SJSA1 (cell line): ENCODE results near the gene DLG2. TPM values are rescaled to one million over a fixed set of nuclear protein-coding genes. Genes with fewer than 3 reads are reported as not detected.
A peak's percentile ranks its signal among the peaks of the same experiment; 100 is the strongest.
"Not testable (repeated sequence)": the region's sequence is repeated elsewhere in the genome, so short reads cannot be mapped to it uniquely, and the experiment has no call there.

Source experiments
- DNase-seq, 2 experiments: peaks; one replicate each; pipeline ENCODE4 v3.0.0-alpha.2; 2015 to 2020; ENCODE audit warnings: low spot score in 2 of 2, low read depth in 1 of 2
- H3K27ac ChIP-seq: fragments of 250-450 bp; sonication (Bioruptor Pico); 2 replicates; pipeline ENCODE4 v1.5.1; 2020; ENCODE audit warnings: mild to moderate bottlenecking, moderate library complexity
- H3K27me3 ChIP-seq: fragments of 250-450 bp; sonication (Bioruptor Pico); replicated peaks from 2 replicates; pipeline ENCODE4 v1.5.1; 2020; ENCODE audit warnings: mild to moderate bottlenecking, moderate library complexity
- H3K36me3 ChIP-seq: fragments of 250-450 bp; sonication (Bioruptor Pico); 2 replicates; pipeline ENCODE4 v1.5.1; 2020; ENCODE audit warnings: mild to moderate bottlenecking
- H3K4me1 ChIP-seq: fragments of 250-450 bp; sonication (Bioruptor Pico); replicated peaks from 2 replicates; pipeline ENCODE4 v1.6.1; 2021; ENCODE audit warnings: mild to moderate bottlenecking
- H3K4me3 ChIP-seq: fragments of 250-450 bp; sonication (Bioruptor Pico); 2 replicates; pipeline ENCODE4 v1.5.1; 2020; ENCODE audit warnings: mild to moderate bottlenecking
- H3K9me3 ChIP-seq: fragments of 250-450 bp; sonication (Bioruptor Pico); replicated peaks from 2 replicates; pipeline ENCODE4 v1.5.1; 2020; ENCODE audit warnings: mild to moderate bottlenecking
- total RNA-seq: library from RNA; depleted of rRNA; stranded (reverse); fragments of >200 nt; shearing (Covaris generic); gene quantifications from 2 replicates; pipeline ENCODE4 v1.2.3, GENCODE V29; 2014

The DLG2 gene
- total RNA-seq, 1 experiment from 2014 or later, result 0.13 TPM

- peak in 1 of 2 experiments; percentile 2 for DNase-seq
These were observed 772.7 kb downstream of the DLG2 start for GRCh38 chr11:84854498-84854880.

GRCh38 chr11:84853841-84854497, 773.2 kb downstream of the DLG2 start:
- DNase-seq, result peak in 1 of 2 experiments; percentile 22
- Histone ChIP-seq H3K36me3 (no peaks in the 10 kb centered on the region), H3K4me3 (no peak overlapping the region), H3K9me3 (no peaks in the 10 kb centered on the region), H3K27me3 (no peaks in the 10 kb centered on the region), H3K27ac (peak overlapping the region; percentile 92), H3K4me1 (peaks cover 58% of the 10 kb centered on the region)

More at GRCh38 chr11:84854498-84854880, 772.7 kb downstream of the DLG2 start:
- Histone ChIP-seq H3K27ac (peak overlapping the region; percentile 92), H3K4me3 (no peak overlapping the region), H3K36me3 (no peaks in the 10 kb centered on the region), H3K27me3 (no peaks in the 10 kb centered on the region), H3K4me1 (peaks cover 58% of the 10 kb centered on the region), H3K9me3 (no peaks in the 10 kb centered on the region)

- DNase-seq, result peak in 1 of 2 experiments; percentile 14
- H3K36me3 ChIP-seq, result no peaks in the 10 kb centered on the region
- H3K4me3 ChIP-seq, result no peak overlapping the region
- peaks cover 16% of the 10 kb centered on the region for H3K4me1 ChIP-seq
- H3K27ac ChIP-seq, result no peak overlapping the region
- no peaks in the 10 kb centered on the region for H3K9me3 ChIP-seq
- no peaks in the 10 kb centered on the region for H3K27me3 ChIP-seq
These were observed 779.3 kb downstream of the DLG2 start for GRCh38 chr11:84847842-84848241.

GRCh38 chr11:84840201-84840600, 786.9 kb downstream of the DLG2 start:
- not testable (repeated sequence) for H3K27me3 ChIP-seq, H3K9me3 ChIP-seq, H3K27ac ChIP-seq, H3K4me1 ChIP-seq, H3K4me3 ChIP-seq, H3K36me3 ChIP-seq, DNase-seq

GRCh38 chr11:84837402-84838069, 789.6 kb downstream of the DLG2 start:
- DNase-seq, result no peak
- no peaks in the 10 kb centered on the region for H3K36me3 ChIP-seq
- no peaks in the 10 kb centered on the region for H3K4me1 ChIP-seq
- H3K4me3 ChIP-seq, result no peak overlapping the region
- no peaks in the 10 kb centered on the region for H3K27me3 ChIP-seq
- no peaks in the 10 kb centered on the region for H3K9me3 ChIP-seq
- no peak overlapping the region for H3K27ac ChIP-seq

GRCh38 chr11:84836371-84836770, 790.8 kb downstream of the DLG2 start:
- H3K27ac ChIP-seq, result no peak overlapping the region
- no peak for DNase-seq
- no peaks in the 10 kb centered on the region for H3K4me1 ChIP-seq
- H3K36me3 ChIP-seq, result no peaks in the 10 kb centered on the region
- H3K4me3 ChIP-seq, result no peak overlapping the region
- no peaks in the 10 kb centered on the region for H3K9me3 ChIP-seq
- H3K27me3 ChIP-seq, result no peaks in the 10 kb centered on the region

- Histone ChIP-seq H3K4me1 (no peaks in the 10 kb centered on the region), H3K4me3 (no peak overlapping the region), H3K36me3 (no peaks in the 10 kb centered on the region), H3K9me3 (no peaks in the 10 kb centered on the region), H3K27me3 (no peaks in the 10 kb centered on the region), H3K27ac (no peak overlapping the region)
- DNase-seq, result no peak
These were observed 793.6 kb downstream of the DLG2 start for GRCh38 chr11:84833488-84834088.

GRCh38 chr11:84830372-84830771, 796.8 kb downstream of the DLG2 start:
- H3K4me3 ChIP-seq, result no peak overlapping the region
- no peak overlapping the region for H3K27ac ChIP-seq
- H3K27me3 ChIP-seq, result no peaks in the 10 kb centered on the region
- no peak for DNase-seq
- no peaks in the 10 kb centered on the region for H3K36me3 ChIP-seq
- no peaks in the 10 kb centered on the region for H3K4me1 ChIP-seq
- no peaks in the 10 kb centered on the region for H3K9me3 ChIP-seq

GRCh38 chr11:84829162-84829561, 798.0 kb downstream of the DLG2 start:
- no peaks in the 10 kb centered on the region for H3K36me3 ChIP-seq
- DNase-seq, result no peak
- H3K4me1 ChIP-seq, result no peaks in the 10 kb centered on the region
- H3K27me3 ChIP-seq, result no peaks in the 10 kb centered on the region
- no peaks in the 10 kb centered on the region for H3K9me3 ChIP-seq
- H3K4me3 ChIP-seq, result no peak overlapping the region
- H3K27ac ChIP-seq, result no peak overlapping the region

- no peak for DNase-seq
- H3K27ac ChIP-seq, result no peak overlapping the region
- H3K4me3 ChIP-seq, result no peak overlapping the region
- H3K36me3 ChIP-seq, result no peaks in the 10 kb centered on the region
- H3K27me3 ChIP-seq, result no peaks in the 10 kb centered on the region
- H3K4me1 ChIP-seq, result no peaks in the 10 kb centered on the region
- H3K9me3 ChIP-seq, result no peaks in the 10 kb centered on the region
These were observed 798.5 kb downstream of the DLG2 start for GRCh38 chr11:84828616-84829015.

GRCh38 chr11:84825106-84825660, 802.0 kb downstream of the DLG2 start:
- Histone ChIP-seq H3K9me3 (no peaks in the 10 kb centered on the region), H3K27ac (no peak overlapping the region), H3K27me3 (no peaks in the 10 kb centered on the region), H3K4me3 (no peak overlapping the region), H3K36me3 (no peaks in the 10 kb centered on the region), H3K4me1 (no peaks in the 10 kb centered on the region)
- DNase-seq, result no peak

GRCh38 chr11:84824624-84825023, 802.5 kb downstream of the DLG2 start:
- no peaks in the 10 kb centered on the region for H3K27me3 ChIP-seq
- no peak overlapping the region for H3K27ac ChIP-seq
- no peak for DNase-seq
- H3K4me1 ChIP-seq, result no peaks in the 10 kb centered on the region
- H3K4me3 ChIP-seq, result no peak overlapping the region
- no peaks in the 10 kb centered on the region for H3K9me3 ChIP-seq
- no peaks in the 10 kb centered on the region for H3K36me3 ChIP-seq

- Histone ChIP-seq H3K9me3 (no peaks in the 10 kb centered on the region), H3K36me3 (no peaks in the 10 kb centered on the region), H3K4me1 (peaks cover 3% of the 10 kb centered on the region; the same call in 1 of the 2 replicates), H3K4me3 (no peak overlapping the region), H3K27ac (no peak overlapping the region), H3K27me3 (no peaks in the 10 kb centered on the region)
- DNase-seq, result no peak
These were observed 807.6 kb downstream of the DLG2 start for GRCh38 chr11:84819537-84819936.

- DNase-seq, result no peak
- H3K36me3 ChIP-seq, result no peaks in the 10 kb centered on the region
- peaks cover 3% of the 10 kb centered on the region; the same call in 1 of the 2 replicates for H3K4me1 ChIP-seq
- H3K4me3 ChIP-seq, result no peak overlapping the region
- H3K27ac ChIP-seq, result no peak overlapping the region
- no peaks in the 10 kb centered on the region for H3K27me3 ChIP-seq
- H3K9me3 ChIP-seq, result no peaks in the 10 kb centered on the region
These were observed 808.0 kb downstream of the DLG2 start for GRCh38 chr11:84819128-84819527.
